Mammary epithelial cell (primary cell): ENCODE measurements around the gene DCHS2.
A peak's percentile ranks its signal among the peaks of the same experiment; 100 is the strongest.

Experiments
- EZH2 ChIP-seq: IDR thresholded peaks from 2 replicates; pipeline ENCODE4 v1.6.1; 2012; ENCODE audit warnings: low read length, inconsistent platforms, borderline replicate concordance
- TF ChIP-seq, protein P1 (sequence below), 2 donors: IDR thresholded peaks in 1 of 2; conservative IDR thresholded peaks in 1 of 2; 2 replicates each; pipeline ENCODE4 v1.5.1; 2011 to 2012; ENCODE audit warnings: inconsistent platforms in 2 of 2, low read length in 2 of 2, mild to moderate bottlenecking in 2 of 2, control low read depth in 1 of 2, low read depth in 1 of 2; ENCODE audit not compliant: insufficient read depth in 1 of 2; ENCODE audit errors: extremely low read depth in 1 of 2

DNA sequence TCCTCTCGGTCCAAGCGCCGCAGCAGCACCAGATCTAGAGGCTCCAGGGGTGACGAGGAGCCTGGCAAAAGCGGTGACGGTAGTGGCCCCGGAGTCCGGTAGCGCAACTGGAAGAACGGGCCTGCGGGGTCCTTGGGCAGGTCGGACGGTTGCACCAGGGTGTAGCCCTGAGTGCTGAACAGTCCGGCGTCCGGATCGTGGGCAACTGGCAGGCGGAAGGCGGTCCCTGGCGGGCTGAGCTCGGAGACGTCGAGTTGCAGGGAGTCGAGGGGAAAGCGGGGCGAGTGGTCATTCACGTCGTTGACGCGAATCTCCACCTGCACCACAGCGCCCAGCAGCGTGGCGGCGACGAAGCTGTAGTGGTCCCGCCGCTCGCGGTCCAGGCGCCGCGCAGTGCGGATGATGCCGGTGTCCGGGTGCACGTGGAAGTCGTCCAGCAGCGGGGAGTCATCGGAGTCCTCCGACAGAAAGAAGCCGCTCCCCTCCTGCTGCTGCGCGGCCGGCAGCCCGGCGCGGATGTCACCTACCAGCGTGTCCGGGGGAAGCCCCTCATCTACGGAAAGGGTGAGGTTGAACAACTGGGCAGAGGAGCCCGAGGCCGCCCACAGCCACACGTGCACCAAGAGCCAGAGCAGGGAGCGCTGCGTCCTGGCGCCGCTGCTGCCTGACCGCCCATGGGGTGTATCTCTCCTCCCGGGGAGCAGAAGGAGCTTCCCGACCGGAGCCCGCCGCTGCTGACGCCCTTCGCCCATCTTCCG, 837 bp downstream of the DCHS2 start:
- TF ChIP-seq, protein P1, sequence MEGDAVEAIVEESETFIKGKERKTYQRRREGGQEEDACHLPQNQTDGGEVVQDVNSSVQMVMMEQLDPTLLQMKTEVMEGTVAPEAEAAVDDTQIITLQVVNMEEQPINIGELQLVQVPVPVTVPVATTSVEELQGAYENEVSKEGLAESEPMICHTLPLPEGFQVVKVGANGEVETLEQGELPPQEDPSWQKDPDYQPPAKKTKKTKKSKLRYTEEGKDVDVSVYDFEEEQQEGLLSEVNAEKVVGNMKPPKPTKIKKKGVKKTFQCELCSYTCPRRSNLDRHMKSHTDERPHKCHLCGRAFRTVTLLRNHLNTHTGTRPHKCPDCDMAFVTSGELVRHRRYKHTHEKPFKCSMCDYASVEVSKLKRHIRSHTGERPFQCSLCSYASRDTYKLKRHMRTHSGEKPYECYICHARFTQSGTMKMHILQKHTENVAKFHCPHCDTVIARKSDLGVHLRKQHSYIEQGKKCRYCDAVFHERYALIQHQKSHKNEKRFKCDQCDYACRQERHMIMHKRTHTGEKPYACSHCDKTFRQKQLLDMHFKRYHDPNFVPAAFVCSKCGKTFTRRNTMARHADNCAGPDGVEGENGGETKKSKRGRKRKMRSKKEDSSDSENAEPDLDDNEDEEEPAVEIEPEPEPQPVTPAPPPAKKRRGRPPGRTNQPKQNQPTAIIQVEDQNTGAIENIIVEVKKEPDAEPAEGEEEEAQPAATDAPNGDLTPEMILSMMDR (conservative IDR thresholded peaks at IDR 0.05 in 1 of 2, IDR thresholded peaks at IDR 0.05 in 1 of 2; ENCODE audit: extremely low read depth in 1 of 2, insufficient read depth in 1 of 2, low read depth in 1 of 2, low read length in 2 of 2): no peak
- peak; percentile 59 for TF ChIP-seq EZH2
